Astrocyte of the cerebellum (primary cell): ENCODE results near the gene TMEM143.

ENCODE experiments used
- DNase-seq: peaks from one replicate; pipeline ENCODE4 v3.0.0-alpha.2; 2011; ENCODE audit warnings: low read depth
- H3K4me3 ChIP-seq: 2 replicates; pipeline ENCODE4 v1.5.1; 2011; ENCODE audit warnings: mild to moderate bottlenecking, low read depth, low read length, moderate library complexity
- CTCF ChIP-seq: IDR thresholded peaks from 2 replicates; pipeline ENCODE4 v1.5.1; 2012; ENCODE audit warnings: low read length, low read depth, moderate library complexity, mild to moderate bottlenecking; ENCODE audit errors: missing control alignments
- in situ Hi-C: cut with HindIII; loops from 2 replicates; pipeline ENCODE4 v1.10.0; 2017; ENCODE audit warnings: low sequenced_read_pairs

Gene TMEM143

GRCh38 chr19:48367855-48368254 is 4.1 kb upstream of the TMEM143 start:
- H3K4me3 ChIP-seq, result no peak overlapping the region
- in situ Hi-C loops, result no loop called here
- no peak for DNase-seq
- no peak for TF ChIP-seq CTCF

GRCh38 chr19:48365602-48366001 is 1.9 kb upstream of the TMEM143 start:
- no peak overlapping the region for H3K4me3 ChIP-seq
- DNase-seq, result no peak
- TF ChIP-seq CTCF, result no peak
- in situ Hi-C loops, result no loop called here

- in situ Hi-C loops, result no loop called here
- DNase-seq, result no peak
- H3K4me3 ChIP-seq, result peak overlapping the region; percentile 61
These were observed 1.0 kb upstream of the TMEM143 start for GRCh38 chr19:48364598-48365348.

GRCh38 chr19:48363500-48363809 is 285 bp downstream of the TMEM143 start:
- DNase-seq, result no peak
- TF ChIP-seq CTCF, result no peak
- H3K4me3 ChIP-seq, result peak overlapping the region; percentile 61
- in situ Hi-C loops, result no loop called here

More at GRCh38 chr19:48364598-48365348, 1.0 kb upstream of the TMEM143 start:
- no peak for TF ChIP-seq CTCF

- in situ Hi-C loops, result no loop called here
- peak; percentile 87 for DNase-seq
- no peak for TF ChIP-seq CTCF
- H3K4me3 ChIP-seq, result peak overlapping the region; percentile 61
These were observed 832 bp downstream of the TMEM143 start for GRCh38 chr19:48362716-48363499.

GRCh38 chr19:48361912-48362311 is 1.8 kb downstream of the TMEM143 start:
- no peak for DNase-seq
- in situ Hi-C loops, result no loop called here
- H3K4me3 ChIP-seq, result no peak overlapping the region
- TF ChIP-seq CTCF, result no peak
